M059J (cell line): ENCODE measurements around the gene BPIFB2. TPM values are rescaled to one million over a fixed set of nuclear protein-coding genes. Genes with fewer than 3 reads are reported as not detected.

Experiments
- DNase-seq: peaks from one replicate; pipeline ENCODE4 v3.0.0-alpha.2; 2012; ENCODE audit warnings: low read depth
- total RNA-seq: library from RNA; depleted of rRNA; stranded (reverse); fragments of >200 nt; shearing (Covaris generic); gene quantifications from 2 replicates; pipeline ENCODE4 v1.2.3, GENCODE V29; 2014

The BPIFB2 gene
- total RNA-seq, 1 experiment from 2014 or later, result not detected

- DNase-seq, result peak; percentile 25
Observed at GRCh38 chr20:32984196-32984595, 23.3 kb upstream of the BPIFB2 start.

DNA sequence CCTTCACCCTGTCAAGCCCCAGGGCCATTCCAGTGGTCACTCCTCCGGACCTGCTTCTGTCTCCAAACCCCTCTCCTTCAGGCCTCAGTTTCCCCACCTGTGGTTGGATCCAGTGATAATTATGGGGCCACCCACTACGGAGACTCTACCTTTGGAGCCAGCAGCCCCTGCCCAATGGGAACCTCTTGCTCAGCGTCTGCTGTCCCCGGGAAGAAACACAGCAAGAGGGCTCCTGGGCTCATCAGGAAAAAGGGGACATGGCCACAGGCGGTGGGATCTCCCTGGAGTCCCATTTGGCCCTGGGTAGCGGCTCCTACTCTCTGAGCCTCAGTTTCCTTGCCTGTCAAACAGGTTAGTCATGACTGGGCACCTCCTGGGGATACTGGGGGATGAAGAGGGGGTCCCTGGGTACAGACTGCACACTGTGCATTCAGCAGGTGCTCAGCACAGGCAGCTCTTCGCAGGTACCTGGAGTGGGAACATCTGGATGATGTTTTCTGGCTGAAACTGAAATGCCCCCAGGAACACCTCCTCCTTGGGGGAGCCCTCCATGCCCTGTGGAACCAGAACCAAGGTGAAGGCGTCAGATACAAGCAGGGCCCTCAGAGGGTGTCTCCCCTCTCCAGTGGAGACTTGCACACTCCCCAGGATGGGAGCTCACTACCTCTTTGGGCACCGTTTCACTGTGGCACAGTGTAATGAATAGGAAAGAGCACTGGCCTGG, 22.7 kb upstream of the BPIFB2 start:
- no peak for DNase-seq

DNA sequence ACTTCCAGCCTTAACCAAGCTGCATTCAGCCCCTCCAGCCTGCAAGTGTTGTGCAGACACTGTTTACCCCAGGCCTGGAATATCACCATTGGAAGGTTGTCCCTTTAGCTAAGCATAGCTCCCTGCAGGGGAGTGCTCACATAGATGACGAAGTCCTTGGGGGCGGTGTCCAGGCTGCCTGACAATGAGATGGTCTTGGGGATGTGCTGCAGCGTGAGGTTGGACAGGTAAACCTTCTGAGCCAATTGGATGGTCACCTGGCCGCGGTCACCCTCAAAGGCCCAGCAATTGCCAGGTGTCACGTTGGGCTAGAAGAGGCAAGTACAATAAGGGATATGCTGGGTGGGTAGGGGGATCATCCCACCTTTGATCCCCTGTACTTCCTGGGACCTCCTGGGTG, 21.9 kb upstream of the BPIFB2 start:
- DNase-seq, result no peak

GRCh38 chr20:32986331-32986966, 21.1 kb upstream of the BPIFB2 start:
- DNase-seq, result no peak

DNA sequence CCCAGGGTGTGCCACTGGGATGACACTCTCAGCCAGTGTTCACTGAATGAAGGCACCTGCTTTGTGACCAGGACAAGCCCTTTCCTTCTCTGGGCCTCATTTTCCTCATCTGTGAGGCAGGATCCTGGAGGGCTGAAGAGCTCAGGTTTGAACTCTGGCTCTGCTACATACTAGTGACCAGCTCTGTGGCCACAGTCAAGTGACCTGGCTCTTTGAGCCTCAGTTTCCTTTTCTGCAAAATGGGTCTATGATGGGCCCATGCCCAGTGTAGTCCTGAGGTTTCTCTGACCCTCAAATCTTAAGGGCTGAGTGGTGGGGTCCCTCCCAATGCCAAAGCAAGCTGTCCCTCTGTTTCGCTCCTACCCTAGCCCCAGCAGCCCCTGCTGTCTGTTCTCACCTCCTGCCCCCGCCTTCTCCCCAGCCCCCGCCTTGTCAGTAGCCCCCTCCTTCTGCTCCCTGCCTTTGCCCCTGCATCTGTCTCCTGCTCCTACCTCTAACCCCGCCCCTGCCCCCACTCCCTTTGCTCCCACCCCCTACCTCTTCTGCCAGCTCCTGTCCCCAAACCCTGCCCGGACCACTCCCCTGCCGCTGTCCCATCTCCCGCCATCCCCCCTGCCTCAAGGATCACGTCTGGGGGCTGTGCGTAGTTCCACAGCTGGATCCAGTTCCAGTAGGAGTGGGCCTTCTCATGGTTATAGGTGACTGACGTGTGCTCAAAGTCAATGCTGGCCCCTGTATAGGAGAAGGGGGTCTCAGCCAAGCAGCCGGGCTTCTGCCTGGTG, 20.3 kb upstream of the BPIFB2 start:
- DNase-seq, result no peak

DNA sequence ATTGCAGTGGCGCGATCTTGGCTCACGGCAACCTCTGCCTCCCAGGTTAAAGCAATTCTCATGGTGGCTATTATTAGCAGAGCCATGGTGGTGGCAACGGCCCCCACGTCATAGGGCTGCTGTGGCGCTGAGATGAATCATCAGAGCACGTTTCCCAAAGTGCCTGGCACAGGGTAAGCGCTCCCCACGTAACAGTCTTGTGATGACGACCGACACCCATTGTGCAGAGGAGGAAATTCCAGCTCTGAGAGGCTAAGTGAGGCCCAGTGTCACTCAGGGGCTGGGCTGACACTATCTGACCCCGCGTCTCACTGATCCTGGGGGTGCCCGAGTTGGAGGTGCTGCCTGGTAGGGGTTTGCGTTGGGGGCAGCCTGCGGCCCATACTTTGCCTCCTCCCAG, 19.5 kb upstream of the BPIFB2 start:
- no peak for DNase-seq

- DNase-seq, result no peak
Observed at GRCh38 chr20:32989507-32990283, 17.8 kb upstream of the BPIFB2 start.

GRCh38 chr20:32990426-32990825, 17.1 kb upstream of the BPIFB2 start:
- no peak for DNase-seq

GRCh38 chr20:32991383-32991782, 16.1 kb upstream of the BPIFB2 start:
- no peak for DNase-seq

- no peak for DNase-seq
Observed at GRCh38 chr20:32991792-32992641, 15.5 kb upstream of the BPIFB2 start.

DNA sequence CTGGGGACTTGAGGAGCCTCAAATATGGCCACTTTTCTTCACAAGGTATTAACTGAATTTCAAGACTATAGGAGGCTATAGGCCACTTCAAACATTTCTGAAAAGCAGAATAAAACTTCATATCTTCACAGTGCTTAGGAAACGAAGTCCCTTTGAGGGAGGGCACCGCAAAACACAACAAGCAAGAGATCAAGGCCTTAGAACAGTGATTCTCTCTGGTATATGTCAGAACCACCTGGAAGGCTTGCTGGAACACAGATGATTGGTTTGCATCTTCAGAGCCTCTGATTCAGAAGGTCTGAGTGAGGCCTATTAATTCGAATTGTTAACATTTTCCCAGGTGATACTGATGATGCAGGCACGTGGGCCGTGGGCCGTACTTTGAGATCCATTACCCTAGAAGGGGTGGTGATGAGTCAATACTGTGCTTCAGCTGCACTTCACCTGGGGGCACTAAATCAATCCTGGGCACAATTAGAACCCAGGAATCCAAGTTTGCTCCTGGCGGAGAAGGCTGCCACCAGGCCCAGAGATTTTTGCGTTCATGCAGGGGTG, 13.9 kb upstream of the BPIFB2 start:
- DNase-seq, result no peak

DNA sequence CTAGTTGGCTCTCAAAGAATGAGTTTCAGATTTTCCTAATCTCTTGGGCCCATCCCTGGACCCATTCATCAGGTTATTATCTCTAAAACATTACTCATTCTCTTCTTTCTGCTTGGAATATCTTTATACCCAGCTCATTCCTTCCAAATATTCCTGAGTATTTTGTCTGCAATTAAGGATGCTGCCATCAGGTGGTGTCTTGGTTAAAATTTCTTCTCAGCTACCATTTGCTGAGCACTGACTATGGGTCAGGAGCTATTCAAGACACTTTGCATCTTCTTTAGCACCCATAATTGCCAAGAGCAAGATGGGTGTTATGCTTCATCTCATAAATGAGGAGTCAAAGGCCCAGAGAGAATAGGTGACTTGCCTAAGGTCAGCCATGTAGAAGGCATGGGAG, 11.7 kb upstream of the BPIFB2 start:
- DNase-seq, result no peak

DNA sequence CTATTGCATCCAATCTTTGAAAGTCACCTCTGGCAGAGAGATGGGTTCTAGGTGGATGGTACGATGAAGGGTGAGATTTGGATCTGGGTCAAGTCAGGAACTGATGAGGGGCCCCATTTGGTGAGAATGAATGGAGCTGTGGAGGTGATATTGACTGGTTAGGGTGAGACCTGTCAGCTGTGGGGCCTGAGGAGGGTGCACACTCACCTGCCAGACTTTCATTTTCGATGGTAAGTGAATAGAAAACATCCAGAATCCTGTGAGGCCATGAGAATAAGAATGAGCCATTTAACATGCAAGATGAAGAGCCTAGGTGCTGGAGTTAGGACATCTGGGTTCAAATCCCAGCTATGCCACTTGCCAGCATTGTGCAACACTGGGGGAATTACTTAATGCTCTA, 10.1 kb upstream of the BPIFB2 start:
- no peak for DNase-seq

DNA sequence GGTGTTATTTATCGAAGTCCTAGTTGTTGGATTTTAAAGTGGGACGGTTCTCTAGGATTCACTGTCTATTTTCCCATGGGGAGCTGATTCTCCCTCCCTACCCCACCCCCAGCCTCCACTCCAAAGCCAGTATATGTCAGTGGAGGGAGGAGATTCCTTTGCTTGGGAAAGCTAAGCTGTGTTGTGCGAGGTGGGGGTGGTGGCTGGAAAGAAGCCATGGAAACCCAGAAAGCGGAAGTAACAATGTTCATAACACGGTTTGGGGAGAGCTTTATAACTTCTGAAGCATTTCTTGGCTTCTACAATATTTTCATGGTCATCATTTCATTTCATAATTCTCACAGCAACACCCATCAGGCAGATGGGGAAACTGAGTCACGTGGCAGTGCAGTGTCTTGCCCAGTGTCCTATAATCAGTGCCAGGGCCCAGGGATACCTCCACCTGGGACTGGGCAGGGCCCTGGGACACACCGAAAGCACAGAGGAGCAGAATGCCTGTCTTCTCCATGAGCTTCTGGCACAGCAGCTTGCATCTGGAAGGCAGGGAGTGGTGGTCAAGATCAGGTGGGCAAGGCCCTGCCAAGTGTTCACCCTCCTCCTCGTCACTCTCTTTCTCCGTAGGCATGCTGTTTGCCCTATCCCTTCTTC, 7.8 kb upstream of the BPIFB2 start:
- no peak for DNase-seq

DNA sequence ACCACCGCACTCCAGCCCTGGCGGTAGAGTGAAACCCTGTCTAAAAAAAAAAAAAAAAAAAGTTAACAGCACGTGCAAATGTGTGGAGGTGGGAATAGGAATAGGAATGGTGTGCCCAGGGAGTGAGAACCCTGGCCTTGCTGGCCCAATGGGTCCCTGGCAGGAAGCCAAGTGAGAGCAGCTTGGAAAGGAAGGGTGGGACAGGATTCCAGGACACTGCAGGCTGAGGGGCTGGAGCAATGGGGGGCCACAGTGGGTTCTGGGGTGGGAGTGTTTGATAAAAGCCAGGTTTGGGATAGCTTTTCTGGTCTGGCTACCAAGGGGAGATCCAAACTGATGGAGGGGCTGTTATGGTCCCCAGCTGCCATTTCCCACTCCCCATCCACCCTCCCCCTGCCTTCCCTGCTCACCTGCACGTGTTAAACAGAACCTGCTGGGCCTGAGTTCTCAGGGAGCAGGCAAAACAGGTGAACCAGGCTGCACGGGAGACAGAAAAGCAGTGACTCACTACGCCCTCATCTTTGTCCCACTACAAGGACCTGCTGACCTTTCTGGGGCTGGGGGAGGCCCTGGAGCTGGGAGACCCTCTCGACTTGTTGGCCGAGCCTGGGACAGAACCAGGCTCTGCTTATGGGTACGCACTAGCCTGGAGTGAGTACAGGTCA, 6.6 kb upstream of the BPIFB2 start:
- DNase-seq, result no peak

- DNase-seq, result no peak
Observed at GRCh38 chr20:33002087-33002808, 5.3 kb upstream of the BPIFB2 start.

GRCh38 chr20:33004141-33004751, 3.3 kb upstream of the BPIFB2 start, which contains the start of gene SUN5:
TSS of gene SUN5 (minus strand) at chr20:33004433. CDS start at chr20:33004340, 93 bp downstream.
- DNase-seq, result no peak

DNA sequence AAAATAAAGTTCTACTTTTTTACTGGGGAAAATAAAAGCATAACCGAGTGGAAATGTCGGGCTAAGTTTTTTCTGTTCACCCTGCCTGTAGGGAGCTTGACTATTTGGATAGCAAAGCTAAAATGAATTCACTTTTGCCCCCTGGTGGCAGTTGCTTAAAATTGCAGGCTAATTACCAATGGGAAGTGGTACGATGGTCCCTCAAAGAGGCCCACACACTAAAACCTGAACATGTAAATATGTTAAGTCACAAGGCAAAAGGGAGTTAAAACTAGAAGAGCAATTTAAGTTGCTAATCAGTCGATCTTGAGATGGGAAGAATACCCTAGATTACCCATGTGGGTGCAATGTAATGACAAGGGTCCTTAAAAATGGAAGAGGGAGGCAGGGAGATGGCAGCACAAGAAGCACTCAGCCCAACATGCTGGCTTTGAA, 2.4 kb upstream of the BPIFB2 start:
- no peak for DNase-seq
